Measurements from ENCODE around the gene TASOR2. TPM values are rescaled to one million over a fixed set of nuclear protein-coding genes. Genes with fewer than 3 reads are reported as not detected.

TASOR2 gene
- polyA plus RNA-seq, 1 donor (not counting 4 experiments of a cell fraction or from before 2014, with no cell fraction given), result 40.4 TPM

DNA sequence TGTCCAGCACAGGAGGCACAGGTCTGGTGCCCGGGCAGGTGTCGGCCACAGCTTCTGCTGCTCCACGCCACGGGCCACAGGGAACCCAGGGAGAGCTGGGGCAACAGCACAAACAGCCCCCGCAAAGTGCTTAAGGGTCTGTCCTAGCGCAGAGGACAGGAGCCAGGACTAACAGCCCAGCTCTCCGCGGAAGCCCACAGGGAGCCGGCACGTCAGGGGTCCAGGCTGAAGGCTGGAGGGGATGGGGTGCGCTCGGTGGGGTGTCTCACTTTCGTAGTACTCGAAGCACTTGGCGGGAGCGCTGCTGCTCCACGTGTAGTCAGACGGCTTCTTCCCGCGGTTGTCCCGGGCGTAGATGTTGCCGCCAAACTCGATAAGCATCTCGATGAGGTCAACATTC, 43.1 kb upstream of the TASOR2 start:
- H3K9me1 ChIP-seq (ENCODE audit: control insufficient read depth, extremely low read depth, insufficient read depth, low read length), result no peaks in the 10 kb centered on the region
- H3K9me3 ChIP-seq (ENCODE audit: control insufficient read depth, low read depth, low read length), result no peaks in the 10 kb centered on the region
- H3K36me3 ChIP-seq (ENCODE audit: control insufficient read depth in 2 of 2, extremely low read depth in 1 of 2, insufficient read depth in 2 of 2, low read length in 2 of 2), result peaks cover 0 to 12% of the 10 kb centered on the region in 2 experiments
- H3K27me3 ChIP-seq (ENCODE audit: control insufficient read depth, extremely low read depth, insufficient read depth, low read length), result no peaks in the 10 kb centered on the region
- no peak overlapping the region for H3K4me3 ChIP-seq (ENCODE audit: control insufficient read depth in 2 of 3, extremely low read depth in 1 of 3, insufficient read depth in 2 of 3, low read depth in 1 of 3, low read length in 3 of 3)
- no peak overlapping the region for H2AFZ ChIP-seq (ENCODE audit: control insufficient read depth, low read length)
- H3K9ac ChIP-seq (ENCODE audit: control insufficient read depth, extremely low read depth, insufficient read depth, low read length), result no peak overlapping the region
- no peaks in the 10 kb centered on the region for H4K20me1 ChIP-seq (ENCODE audit: control insufficient read depth, extremely low read depth, insufficient read depth, low read length)
- no peaks in the 10 kb centered on the region for H3K4me1 ChIP-seq (ENCODE audit: control insufficient read depth, extremely low read depth, insufficient read depth, low read length)
- H3K79me2 ChIP-seq (ENCODE audit: control insufficient read depth, insufficient read depth, low read length), result no peaks in the 10 kb centered on the region
- no peak overlapping the region for H3K27ac ChIP-seq (ENCODE audit: control insufficient read depth, insufficient read depth, low read length)
- no peak overlapping the region for H3K4me2 ChIP-seq (ENCODE audit: control insufficient read depth, extremely low read depth, insufficient read depth, low read depth, low read length)
- FAIRE-seq (no peak), DNase-seq (ENCODE audit: low read depth, low spot score) (no peak)
- dilution Hi-C loops (cut with MboI; ENCODE audit: extremely low pct_ligation_motif_present, low sequenced_read_pairs), result no loop called here
- TF ChIP-seq, protein P1, sequence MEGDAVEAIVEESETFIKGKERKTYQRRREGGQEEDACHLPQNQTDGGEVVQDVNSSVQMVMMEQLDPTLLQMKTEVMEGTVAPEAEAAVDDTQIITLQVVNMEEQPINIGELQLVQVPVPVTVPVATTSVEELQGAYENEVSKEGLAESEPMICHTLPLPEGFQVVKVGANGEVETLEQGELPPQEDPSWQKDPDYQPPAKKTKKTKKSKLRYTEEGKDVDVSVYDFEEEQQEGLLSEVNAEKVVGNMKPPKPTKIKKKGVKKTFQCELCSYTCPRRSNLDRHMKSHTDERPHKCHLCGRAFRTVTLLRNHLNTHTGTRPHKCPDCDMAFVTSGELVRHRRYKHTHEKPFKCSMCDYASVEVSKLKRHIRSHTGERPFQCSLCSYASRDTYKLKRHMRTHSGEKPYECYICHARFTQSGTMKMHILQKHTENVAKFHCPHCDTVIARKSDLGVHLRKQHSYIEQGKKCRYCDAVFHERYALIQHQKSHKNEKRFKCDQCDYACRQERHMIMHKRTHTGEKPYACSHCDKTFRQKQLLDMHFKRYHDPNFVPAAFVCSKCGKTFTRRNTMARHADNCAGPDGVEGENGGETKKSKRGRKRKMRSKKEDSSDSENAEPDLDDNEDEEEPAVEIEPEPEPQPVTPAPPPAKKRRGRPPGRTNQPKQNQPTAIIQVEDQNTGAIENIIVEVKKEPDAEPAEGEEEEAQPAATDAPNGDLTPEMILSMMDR (optimal IDR thresholded peaks at IDR 0.05 in 1 of 3, IDR thresholded peaks at IDR 0.05 in 1 of 3, conservative IDR thresholded peaks at IDR 0.05 in 1 of 3; ENCODE audit: extremely low read depth in 1 of 3, insufficient read depth in 2 of 3, low read length in 3 of 3), result no peak
- no peak for TF ChIP-seq EZH2 (IDR thresholded peaks at IDR 0.05; ENCODE audit: low read length)

DNA sequence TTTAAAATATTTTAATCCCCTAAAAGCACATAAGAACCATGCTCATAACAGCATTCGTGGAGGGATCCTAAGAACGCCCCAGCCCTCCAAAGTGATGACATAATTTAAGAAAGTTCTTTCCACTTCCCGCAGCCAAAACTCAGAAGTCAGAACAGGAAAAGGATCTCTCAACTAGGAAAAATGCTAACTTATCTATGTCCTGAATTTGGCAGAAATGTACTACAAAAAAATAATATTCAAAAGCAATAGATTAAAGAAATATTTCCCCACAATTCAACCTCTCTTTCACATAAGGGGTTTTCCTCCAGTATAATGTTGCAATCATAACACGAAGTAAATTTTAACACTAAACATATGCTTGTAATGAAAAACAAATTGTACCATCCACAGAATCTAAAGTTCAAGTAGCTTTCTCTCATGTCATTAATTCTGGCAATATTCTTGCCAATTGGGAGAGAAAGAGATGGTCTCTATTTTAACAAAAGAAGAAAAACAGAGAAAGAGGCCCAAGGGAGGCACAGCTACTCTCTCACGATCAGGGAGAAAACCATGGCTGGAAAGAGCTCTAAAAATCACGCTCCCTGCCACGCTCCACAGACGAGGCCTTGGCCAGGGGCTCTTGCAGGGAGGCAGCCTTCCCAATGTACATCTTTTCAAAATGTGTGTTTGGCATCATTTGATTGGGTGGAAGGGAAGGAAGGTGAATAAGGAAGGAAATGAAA, 41.1 kb upstream of the TASOR2 start:
- Histone ChIP-seq H3K4me1 (ENCODE audit: control insufficient read depth, extremely low read depth, insufficient read depth, low read length) (no peaks in the 10 kb centered on the region), H3K36me3 (ENCODE audit: control insufficient read depth in 2 of 2, extremely low read depth in 1 of 2, insufficient read depth in 2 of 2, low read length in 2 of 2) (peaks cover 0 to 12% of the 10 kb centered on the region in 2 experiments), H3K9me1 (ENCODE audit: control insufficient read depth, extremely low read depth, insufficient read depth, low read length) (no peaks in the 10 kb centered on the region), H3K9ac (ENCODE audit: control insufficient read depth, extremely low read depth, insufficient read depth, low read length) (no peak overlapping the region), H3K9me3 (ENCODE audit: control insufficient read depth, low read depth, low read length) (no peaks in the 10 kb centered on the region), H3K27ac (ENCODE audit: control insufficient read depth, insufficient read depth, low read length) (no peak overlapping the region), H4K20me1 (ENCODE audit: control insufficient read depth, extremely low read depth, insufficient read depth, low read length) (no peaks in the 10 kb centered on the region), H3K27me3 (ENCODE audit: control insufficient read depth, extremely low read depth, insufficient read depth, low read length) (no peaks in the 10 kb centered on the region), H3K79me2 (ENCODE audit: control insufficient read depth, insufficient read depth, low read length) (no peaks in the 10 kb centered on the region), H2AFZ (ENCODE audit: control insufficient read depth, low read length) (no peak overlapping the region), H3K4me2 (ENCODE audit: control insufficient read depth, extremely low read depth, insufficient read depth, low read depth, low read length) (no peak overlapping the region), H3K4me3 (ENCODE audit: control insufficient read depth in 2 of 3, extremely low read depth in 1 of 3, insufficient read depth in 2 of 3, low read depth in 1 of 3, low read length in 3 of 3) (no peak overlapping the region)
- DNase-seq (ENCODE audit: low read depth, low spot score) (no peak), FAIRE-seq (no peak)
- dilution Hi-C loops (cut with MboI; ENCODE audit: extremely low pct_ligation_motif_present, low sequenced_read_pairs), result no loop called here
- no peak for TF ChIP-seq EZH2 (IDR thresholded peaks at IDR 0.05; ENCODE audit: low read length)
- TF ChIP-seq, protein P1 (optimal IDR thresholded peaks at IDR 0.05 in 1 of 3, IDR thresholded peaks at IDR 0.05 in 1 of 3, conservative IDR thresholded peaks at IDR 0.05 in 1 of 3; ENCODE audit: extremely low read depth in 1 of 3, insufficient read depth in 2 of 3, low read length in 3 of 3), result no peak

All from keratinocyte (primary cell).